Lung (tissue), 12 donors: ENCODE results near the gene MTG1. TPM values are rescaled to one million over a fixed set of nuclear protein-coding genes. Genes with fewer than 3 reads are reported as not detected.

Experiments used
- ATAC-seq: fragments of 200-7000 bp; cut with Tn5 transposase; one replicate; pipeline ENCODE4 v1.9.1; 2020; ENCODE audit warnings: moderate number of reproducible peaks; ENCODE audit not compliant: insufficient read depth, low FRiP score
- DNase-seq, 3 donors: peaks; one replicate each; pipeline ENCODE4 v3.0.0-alpha.2; 2013 to 2017
- H3K27ac ChIP-seq, 2 donors: one replicate each; pipeline ENCODE4 v1.5.1; 2013; ENCODE audit warnings: mild to moderate bottlenecking in 2 of 2, moderate library complexity in 2 of 2, control low read depth in 1 of 2, inconsistent platforms in 1 of 2, low read depth in 1 of 2, low read length in 1 of 2
- H3K27me3 ChIP-seq, 3 donors: one replicate each; pipeline ENCODE4 v1.5.1; 2013; ENCODE audit warnings: low read length in 2 of 3; ENCODE audit not compliant: control insufficient read depth in 3 of 3, insufficient read depth in 3 of 3
- H3K36me3 ChIP-seq, 4 donors: one replicate each; pipeline ENCODE4 v1.5.1; 2013; ENCODE audit warnings: low read length in 4 of 4, mild to moderate bottlenecking in 1 of 4, moderate library complexity in 1 of 4; ENCODE audit not compliant: control insufficient read depth in 4 of 4, insufficient read depth in 4 of 4
- H3K4me1 ChIP-seq, 5 donors: one replicate each; pipeline ENCODE4 v1.5.1; 2013; ENCODE audit warnings: low read length in 5 of 5, mild to moderate bottlenecking in 2 of 5, moderate library complexity in 1 of 5; ENCODE audit not compliant: control insufficient read depth in 5 of 5, insufficient read depth in 5 of 5
- H3K4me3 ChIP-seq: one replicate; pipeline ENCODE4 v1.5.1; 2013; ENCODE audit warnings: mild to moderate bottlenecking, control low read depth, moderate library complexity
- H3K9ac ChIP-seq, 2 donors: one replicate each; pipeline ENCODE4 v1.5.1; 2013; ENCODE audit warnings: low read length in 2 of 2, control low read depth in 1 of 2; ENCODE audit not compliant: insufficient read depth in 1 of 2
- H3K9me3 ChIP-seq, 4 donors: one replicate each; pipeline ENCODE4 v1.5.1; 2013; ENCODE audit warnings: low read length in 3 of 4, mild to moderate bottlenecking in 1 of 4, moderate library complexity in 1 of 4; ENCODE audit not compliant: control insufficient read depth in 4 of 4, insufficient read depth in 3 of 4
- WGBS, 2 donors: extraction: QIAGEN DNeasy Blood & Tissue Kit; methylation state at CpG; one replicate each; pipeline ENCODE4 v1.1.7; 2013; 5-methylcytosine and 5-hydroxymethylcytosine counted together
- polyA plus RNA-seq, 2 donors: library from polyadenylated mRNA; stranded (reverse); fragments of 200-250 nt; gene quantifications; one replicate each; pipeline ENCODE4 v1.2.1, GENCODE V29; 2013
- total RNA-seq, 2 donors: library from RNA; depleted of rRNA in 1 of 2; stranded (reverse); fragments of >200 nt in 1 of 2; gene quantifications; one replicate each; pipeline ENCODE4 v1.2.1, GENCODE V29; 2014 to 2021
- TF ChIP-seq, protein P1 (sequence below): IDR thresholded peaks from 2 replicates; pipeline ENCODE4 v1.5.1; 2012; ENCODE audit warnings: mild to moderate bottlenecking; ENCODE audit errors: control extremely low read depth, extremely low read depth
- donor health status: control.
- donor health status: control.
- donor health status: Bipolar disorder and iron deficiency.
- donor health status: healthy.
- donor health status: DM: yes; HTN: yes; CAD: no.

The MTG1 gene
- total and polyA plus RNA-seq, 4 donors = 36.4 to 51.8 (median 44.5) TPM

DNA sequence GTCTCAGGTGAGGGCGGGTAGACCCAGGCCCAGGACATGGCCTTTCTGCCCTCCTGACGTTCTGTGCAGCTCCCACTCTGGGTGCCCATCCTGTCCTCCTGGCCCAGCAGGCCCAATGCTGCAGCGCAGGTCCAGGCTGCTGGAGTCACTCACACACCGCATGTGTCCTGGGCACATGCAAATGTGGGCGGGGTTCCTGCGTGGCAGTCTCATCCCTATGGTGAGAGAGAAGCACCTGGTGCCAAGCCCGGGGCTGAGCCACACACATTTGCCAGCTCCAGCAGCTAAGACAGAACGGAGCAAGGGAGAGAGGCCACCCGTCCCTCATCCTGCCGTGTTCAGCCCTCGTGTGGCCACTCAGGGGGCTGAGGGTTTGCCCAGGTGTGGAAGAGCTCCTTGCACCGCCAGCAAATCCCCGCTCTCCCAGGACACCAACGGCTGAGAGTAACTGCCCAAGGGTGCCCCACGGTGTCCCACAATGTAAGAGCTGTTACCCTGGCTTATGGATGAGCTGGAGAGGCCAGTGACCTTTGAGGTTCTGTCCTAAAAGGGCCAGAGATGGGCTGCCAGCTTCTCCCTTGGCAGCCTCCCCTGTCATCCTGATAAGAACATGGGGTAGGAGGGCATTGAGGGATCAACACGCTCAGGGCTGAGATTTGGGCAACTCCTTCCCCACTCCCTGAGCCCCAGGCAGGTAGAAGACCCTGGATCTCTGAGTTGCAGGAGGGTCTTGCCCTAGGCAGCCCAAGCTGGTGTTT is 40.6 kb upstream of the MTG1 start:
- WGBS, 2 donors = 80 to 84% methylated on average over 16 of the region's 16 CpGs
- no peak for DNase-seq
- Histone ChIP-seq H3K27ac (no peak overlapping the region), H3K4me3 (no peak overlapping the region), H3K9ac (no peak overlapping the region), H3K9me3 (no peaks in the 10 kb centered on the region), H3K27me3 (no peaks in the 10 kb centered on the region), H3K4me1 (peaks cover 0 to 10% (median 0%) of the 10 kb centered on the region in 5 donors), H3K36me3 (peaks cover 0 to 6% (median 0%) of the 10 kb centered on the region in 4 donors)
- ATAC-seq = no peak
- TF ChIP-seq, protein P1, sequence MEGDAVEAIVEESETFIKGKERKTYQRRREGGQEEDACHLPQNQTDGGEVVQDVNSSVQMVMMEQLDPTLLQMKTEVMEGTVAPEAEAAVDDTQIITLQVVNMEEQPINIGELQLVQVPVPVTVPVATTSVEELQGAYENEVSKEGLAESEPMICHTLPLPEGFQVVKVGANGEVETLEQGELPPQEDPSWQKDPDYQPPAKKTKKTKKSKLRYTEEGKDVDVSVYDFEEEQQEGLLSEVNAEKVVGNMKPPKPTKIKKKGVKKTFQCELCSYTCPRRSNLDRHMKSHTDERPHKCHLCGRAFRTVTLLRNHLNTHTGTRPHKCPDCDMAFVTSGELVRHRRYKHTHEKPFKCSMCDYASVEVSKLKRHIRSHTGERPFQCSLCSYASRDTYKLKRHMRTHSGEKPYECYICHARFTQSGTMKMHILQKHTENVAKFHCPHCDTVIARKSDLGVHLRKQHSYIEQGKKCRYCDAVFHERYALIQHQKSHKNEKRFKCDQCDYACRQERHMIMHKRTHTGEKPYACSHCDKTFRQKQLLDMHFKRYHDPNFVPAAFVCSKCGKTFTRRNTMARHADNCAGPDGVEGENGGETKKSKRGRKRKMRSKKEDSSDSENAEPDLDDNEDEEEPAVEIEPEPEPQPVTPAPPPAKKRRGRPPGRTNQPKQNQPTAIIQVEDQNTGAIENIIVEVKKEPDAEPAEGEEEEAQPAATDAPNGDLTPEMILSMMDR = no peak

DNA sequence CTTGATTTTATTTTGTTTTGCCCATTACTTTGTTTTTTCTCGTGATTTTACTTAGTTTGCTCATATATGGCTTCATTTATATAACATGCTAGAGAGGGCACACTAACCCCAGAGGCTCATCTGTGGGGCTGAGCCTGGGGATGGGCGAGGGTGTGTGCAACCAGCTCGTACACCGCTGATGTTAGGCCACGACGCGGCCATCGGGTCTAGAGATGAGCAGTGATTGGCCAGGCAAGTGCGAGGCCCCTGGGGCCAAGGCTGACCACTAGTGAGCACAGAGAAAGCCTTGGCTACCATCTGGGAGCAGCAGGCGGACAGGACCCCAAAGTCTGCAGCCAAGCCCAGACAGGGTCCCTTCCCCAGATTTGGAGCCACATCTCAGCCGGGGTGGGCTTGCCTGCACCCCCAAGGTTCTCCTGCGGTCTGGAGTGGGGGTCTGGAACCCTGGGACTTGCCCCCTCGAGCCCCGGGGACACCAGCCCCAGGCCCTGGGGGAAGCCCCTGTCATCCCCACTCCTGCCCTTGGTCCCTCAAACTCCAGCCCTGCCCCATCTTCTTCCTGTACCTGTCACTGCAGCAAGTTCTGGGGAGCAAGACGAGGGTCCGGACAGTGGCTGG is 39.9 kb upstream of the MTG1 start:
- DNase-seq = no peak
- Histone ChIP-seq H3K9ac (no peak overlapping the region), H3K36me3 (peaks cover 0 to 6% (median 0%) of the 10 kb centered on the region in 4 donors), H3K27me3 (no peaks in the 10 kb centered on the region), H3K27ac (no peak overlapping the region), H3K4me3 (no peak overlapping the region), H3K9me3 (no peaks in the 10 kb centered on the region), H3K4me1 (peaks cover 0 to 10% (median 0%) of the 10 kb centered on the region in 5 donors)
- 86 to 92% methylated on average over 15 to 16 of the region's 16 CpGs for WGBS, 2 donors
- no peak for ATAC-seq
- TF ChIP-seq, protein P1 = no peak

DNA sequence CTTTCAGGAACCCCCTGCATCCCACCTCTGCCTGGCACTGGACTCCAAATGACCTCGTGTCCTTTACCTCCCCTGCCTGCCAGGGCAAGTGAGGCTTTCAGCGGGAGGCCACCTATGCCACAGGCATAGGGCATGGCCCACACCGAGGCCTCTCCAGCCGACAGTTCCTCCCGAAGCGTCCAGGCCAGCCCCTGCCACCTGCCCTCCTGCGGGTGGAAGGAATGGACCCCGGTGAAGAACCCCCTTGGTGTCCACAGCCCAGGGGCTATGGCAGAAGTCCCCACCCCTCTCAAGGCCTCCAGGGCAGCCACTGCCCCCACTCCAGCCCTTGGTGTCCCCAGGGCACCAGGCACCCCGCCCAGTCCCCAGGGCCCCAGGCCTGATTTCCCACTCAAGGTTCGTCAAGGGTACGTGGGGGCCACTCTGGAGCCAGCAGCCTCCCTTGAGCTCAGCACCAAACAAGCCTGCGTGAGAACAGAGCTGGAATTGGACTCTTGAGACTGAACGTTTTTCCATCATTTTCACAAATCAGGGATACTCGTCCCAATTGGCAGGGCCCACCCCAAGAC is 39.2 kb upstream of the MTG1 start:
- ATAC-seq = no peak
- H3K27ac ChIP-seq = no peak overlapping the region
- DNase-seq = no peak

More for the DNA sequence above, 39.2 kb upstream of the MTG1 start:
- no peak overlapping the region for H3K4me3 ChIP-seq
- TF ChIP-seq, protein P1 = no peak
- peaks cover 0 to 6% (median 0%) of the 10 kb centered on the region in 4 donors for H3K36me3 ChIP-seq
- no peaks in the 10 kb centered on the region for H3K9me3 ChIP-seq
- no peak overlapping the region for H3K9ac ChIP-seq
- no peaks in the 10 kb centered on the region for H3K27me3 ChIP-seq
- 96% methylated on average over 14 of the region's 14 CpGs for WGBS, 2 donors
- peaks cover 0 to 10% (median 0%) of the 10 kb centered on the region in 5 donors for H3K4me1 ChIP-seq
